A673 (cell line): Measurements from ENCODE around the gene CHIT1.

Source experiments
- EZH2 ChIP-seq: fragments of 200-600 bp; sonication (generic); IDR thresholded peaks from 2 replicates; pipeline ENCODE4 v1.6.1; 2017; ENCODE audit warnings: borderline replicate concordance, low read depth, mild to moderate bottlenecking, mixed read lengths, antibody characterized with exemption, low read length; ENCODE audit not compliant: poor library complexity, severe bottlenecking
- TF ChIP-seq, protein P1 (sequence below): fragments of 300-800, 200-600 bp; sonication (generic); conservative IDR thresholded peaks from 2 replicates; pipeline ENCODE4 v1.5.1; 2017; ENCODE audit warnings: low read depth, mild to moderate bottlenecking, antibody characterized with exemption, low read length, moderate library complexity, mixed read lengths

DNA sequence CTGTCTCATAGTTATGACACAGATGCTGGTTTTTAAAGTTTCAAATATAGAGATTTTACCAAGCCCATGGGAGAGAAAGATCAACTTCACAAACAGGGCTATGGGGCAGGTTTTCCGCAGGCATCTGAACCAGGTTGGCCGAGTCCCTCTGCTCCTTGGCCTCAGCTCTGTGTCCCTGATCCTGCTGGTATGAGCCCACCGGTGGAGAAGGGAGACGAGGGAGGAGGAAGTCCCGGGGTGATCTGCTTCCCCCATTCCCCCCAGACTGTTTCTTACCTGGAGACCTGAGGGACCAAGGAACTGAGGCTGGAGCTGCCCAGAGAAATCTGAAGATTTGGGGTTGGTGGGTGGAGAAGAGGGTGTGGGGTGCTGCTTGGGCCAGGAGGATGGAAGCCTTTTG lies 46.9 kb upstream of the CHIT1 start:
- TF ChIP-seq EZH2: no peak
- TF ChIP-seq, protein P1, sequence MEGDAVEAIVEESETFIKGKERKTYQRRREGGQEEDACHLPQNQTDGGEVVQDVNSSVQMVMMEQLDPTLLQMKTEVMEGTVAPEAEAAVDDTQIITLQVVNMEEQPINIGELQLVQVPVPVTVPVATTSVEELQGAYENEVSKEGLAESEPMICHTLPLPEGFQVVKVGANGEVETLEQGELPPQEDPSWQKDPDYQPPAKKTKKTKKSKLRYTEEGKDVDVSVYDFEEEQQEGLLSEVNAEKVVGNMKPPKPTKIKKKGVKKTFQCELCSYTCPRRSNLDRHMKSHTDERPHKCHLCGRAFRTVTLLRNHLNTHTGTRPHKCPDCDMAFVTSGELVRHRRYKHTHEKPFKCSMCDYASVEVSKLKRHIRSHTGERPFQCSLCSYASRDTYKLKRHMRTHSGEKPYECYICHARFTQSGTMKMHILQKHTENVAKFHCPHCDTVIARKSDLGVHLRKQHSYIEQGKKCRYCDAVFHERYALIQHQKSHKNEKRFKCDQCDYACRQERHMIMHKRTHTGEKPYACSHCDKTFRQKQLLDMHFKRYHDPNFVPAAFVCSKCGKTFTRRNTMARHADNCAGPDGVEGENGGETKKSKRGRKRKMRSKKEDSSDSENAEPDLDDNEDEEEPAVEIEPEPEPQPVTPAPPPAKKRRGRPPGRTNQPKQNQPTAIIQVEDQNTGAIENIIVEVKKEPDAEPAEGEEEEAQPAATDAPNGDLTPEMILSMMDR: no peak
